Brain pericyte (primary cell): Measurements from ENCODE around the gene UGDH.
"Not testable (repeated sequence)": the region's sequence is repeated elsewhere in the genome, so short reads cannot be mapped to it uniquely, and the experiment has no call there.

Experiments
- DNase-seq: peaks from one replicate; pipeline ENCODE4 v3.0.0-alpha.2; 2012; ENCODE audit warnings: low read depth, low spot score

Gene UGDH

GRCh38 chr4:39529534-39529933 is 2.3 kb upstream of the UGDH start:
- DNase-seq, result no peak

GRCh38 chr4:39528061-39528465 is 824 bp upstream of the UGDH start:
- peak; percentile 21 for DNase-seq

- DNase-seq, result no peak
Observed at GRCh38 chr4:39526765-39527295, 409 bp downstream of the UGDH start.

GRCh38 chr4:39525822-39526690 is 1.2 kb downstream of the UGDH start:
- DNase-seq, result no peak

- DNase-seq, result no peak
Observed at GRCh38 chr4:39524161-39524957, 2.9 kb downstream of the UGDH start.

- no peak for DNase-seq
Observed at GRCh38 chr4:39522068-39522467, 5.2 kb downstream of the UGDH start.

GRCh38 chr4:39521253-39521919 is 5.9 kb downstream of the UGDH start:
- DNase-seq, result no peak

GRCh38 chr4:39518484-39518883 is 8.8 kb downstream of the UGDH start:
- no peak for DNase-seq

- DNase-seq, result no peak
Observed at GRCh38 chr4:39516407-39516966, 10.8 kb downstream of the UGDH start.

- DNase-seq, result not testable (repeated sequence)
Observed at GRCh38 chr4:39515669-39516401, 11.4 kb downstream of the UGDH start.

GRCh38 chr4:39514888-39515401 is 12.3 kb downstream of the UGDH start:
- DNase-seq, result no peak

- DNase-seq, result not testable (repeated sequence)
Observed at GRCh38 chr4:39514266-39514665, 13.0 kb downstream of the UGDH start.

- DNase-seq, result no peak
Observed at GRCh38 chr4:39510348-39510929, 16.8 kb downstream of the UGDH start.

GRCh38 chr4:39505581-39505980 is 21.7 kb downstream of the UGDH start:
- no peak for DNase-seq

- DNase-seq, result no peak
Observed at GRCh38 chr4:39504538-39504937, 22.7 kb downstream of the UGDH start.

GRCh38 chr4:39502664-39503035 is 24.6 kb downstream of the UGDH start:
- not testable (repeated sequence) for DNase-seq

- DNase-seq, result peak; percentile 21
Observed at GRCh38 chr4:39502019-39502663, 25.1 kb downstream of the UGDH start.

- no peak for DNase-seq
Observed at GRCh38 chr4:39498727-39499020, 28.6 kb downstream of the UGDH start.

GRCh38 chr4:39497909-39498726 is 29.1 kb downstream of the UGDH start:
- DNase-seq, result no peak
